Brain microvascular endothelial cell (primary cell): ENCODE measurements around the gene LILRA5.
A peak's percentile ranks its signal among the peaks of the same experiment; 100 is the strongest.
"Not testable (repeated sequence)": the region's sequence is repeated elsewhere in the genome, so short reads cannot be mapped to it uniquely, and the experiment has no call there.

ENCODE experiments used
- DNase-seq: peaks from one replicate; pipeline ENCODE4 v3.0.0-alpha.2; 2020
- H3K27ac ChIP-seq: fragments of 250-450 bp; sonication (Bioruptor Pico); 2 replicates; pipeline ENCODE4 v1.5.1; 2020; ENCODE audit warnings: mild to moderate bottlenecking, moderate library complexity
- H3K27me3 ChIP-seq: fragments of 250-450 bp; sonication (Bioruptor Pico); replicated peaks from 2 replicates; pipeline ENCODE4 v1.5.1; 2020; ENCODE audit warnings: mild to moderate bottlenecking
- H3K36me3 ChIP-seq: fragments of 250-450 bp; sonication (Bioruptor Pico); replicated peaks from 2 replicates; pipeline ENCODE4 v1.5.1; 2020; ENCODE audit warnings: mild to moderate bottlenecking
- H3K4me3 ChIP-seq: 2 replicates; pipeline ENCODE4 v1.5.1; 2011; ENCODE audit warnings: low read depth, mild to moderate bottlenecking, control low read depth, low read length, moderate library complexity
- in situ Hi-C: cut with HindIII; loops from 2 replicates; pipeline ENCODE4 v1.10.0; 2017; ENCODE audit warnings: low sequenced_read_pairs, low pct_ligation_motif_present
- TF ChIP-seq, protein P1 (sequence below): IDR thresholded peaks from 2 replicates; pipeline ENCODE4 v1.5.1; 2011; ENCODE audit warnings: low read depth, mild to moderate bottlenecking, moderate library complexity, low read length, control low read depth, inconsistent platforms; ENCODE audit errors: missing control alignments

LILRA5 gene

DNA sequence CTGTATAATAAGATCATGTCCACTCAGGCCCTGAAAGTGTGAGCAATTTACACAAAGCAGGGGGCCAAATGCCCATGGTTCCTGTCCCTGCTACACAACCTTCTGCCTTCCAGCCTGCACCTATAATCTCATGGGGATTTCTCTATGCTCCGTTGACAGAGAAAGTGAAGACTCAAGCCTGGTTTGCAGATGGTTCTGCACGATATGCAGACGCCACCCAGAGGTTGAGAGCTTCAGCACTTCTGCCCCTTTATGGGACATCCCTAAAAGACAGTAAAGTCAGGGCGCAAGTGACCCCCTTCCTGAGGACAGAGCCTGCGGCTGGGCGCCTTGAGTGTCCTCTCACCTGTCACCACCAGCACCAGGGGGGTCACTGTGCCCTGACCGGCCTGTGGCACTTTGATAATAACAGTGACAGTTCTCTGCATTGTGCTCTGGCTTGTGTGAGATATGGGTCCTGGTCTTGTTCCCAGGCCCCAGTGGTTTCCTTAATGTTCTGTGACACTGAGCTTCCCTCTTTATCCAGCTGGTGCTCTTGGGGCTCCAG, 15.1 kb downstream of the LILRA5 start:
- in situ Hi-C loops = no loop called here
- Histone ChIP-seq H3K27ac (no peak overlapping the region), H3K36me3 (no peaks in the 10 kb centered on the region), H3K27me3 (no peaks in the 10 kb centered on the region), H3K4me3 (no peak overlapping the region)
- TF ChIP-seq, protein P1, sequence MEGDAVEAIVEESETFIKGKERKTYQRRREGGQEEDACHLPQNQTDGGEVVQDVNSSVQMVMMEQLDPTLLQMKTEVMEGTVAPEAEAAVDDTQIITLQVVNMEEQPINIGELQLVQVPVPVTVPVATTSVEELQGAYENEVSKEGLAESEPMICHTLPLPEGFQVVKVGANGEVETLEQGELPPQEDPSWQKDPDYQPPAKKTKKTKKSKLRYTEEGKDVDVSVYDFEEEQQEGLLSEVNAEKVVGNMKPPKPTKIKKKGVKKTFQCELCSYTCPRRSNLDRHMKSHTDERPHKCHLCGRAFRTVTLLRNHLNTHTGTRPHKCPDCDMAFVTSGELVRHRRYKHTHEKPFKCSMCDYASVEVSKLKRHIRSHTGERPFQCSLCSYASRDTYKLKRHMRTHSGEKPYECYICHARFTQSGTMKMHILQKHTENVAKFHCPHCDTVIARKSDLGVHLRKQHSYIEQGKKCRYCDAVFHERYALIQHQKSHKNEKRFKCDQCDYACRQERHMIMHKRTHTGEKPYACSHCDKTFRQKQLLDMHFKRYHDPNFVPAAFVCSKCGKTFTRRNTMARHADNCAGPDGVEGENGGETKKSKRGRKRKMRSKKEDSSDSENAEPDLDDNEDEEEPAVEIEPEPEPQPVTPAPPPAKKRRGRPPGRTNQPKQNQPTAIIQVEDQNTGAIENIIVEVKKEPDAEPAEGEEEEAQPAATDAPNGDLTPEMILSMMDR = peak; percentile 24
- no peak for DNase-seq

DNA sequence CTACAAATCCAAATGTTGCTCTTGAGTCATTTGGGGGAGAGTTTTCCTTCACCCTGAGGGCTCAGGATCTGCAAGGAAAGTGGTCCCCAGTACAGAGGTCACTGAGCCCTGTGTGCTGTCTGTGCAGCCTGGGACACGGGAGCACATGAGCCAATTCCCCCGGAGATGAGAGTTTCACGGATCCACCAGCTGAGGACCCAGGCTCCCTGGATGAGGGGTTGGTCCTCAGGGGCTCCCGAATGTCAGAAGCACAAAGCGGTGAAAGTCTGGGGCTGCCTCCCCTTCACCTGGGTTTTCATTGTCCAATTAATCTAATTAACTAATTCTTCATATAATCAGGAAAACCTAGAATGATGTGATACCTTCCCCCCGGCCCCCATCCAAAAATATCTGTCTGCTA, 18.4 kb downstream of the LILRA5 start:
- Histone ChIP-seq H3K27me3 (no peaks in the 10 kb centered on the region), H3K36me3 (no peaks in the 10 kb centered on the region), H3K27ac (no peak overlapping the region), H3K4me3 (no peak overlapping the region)
- DNase-seq = no peak
- TF ChIP-seq, protein P1 = no peak
- in situ Hi-C loops = no loop called here

DNA sequence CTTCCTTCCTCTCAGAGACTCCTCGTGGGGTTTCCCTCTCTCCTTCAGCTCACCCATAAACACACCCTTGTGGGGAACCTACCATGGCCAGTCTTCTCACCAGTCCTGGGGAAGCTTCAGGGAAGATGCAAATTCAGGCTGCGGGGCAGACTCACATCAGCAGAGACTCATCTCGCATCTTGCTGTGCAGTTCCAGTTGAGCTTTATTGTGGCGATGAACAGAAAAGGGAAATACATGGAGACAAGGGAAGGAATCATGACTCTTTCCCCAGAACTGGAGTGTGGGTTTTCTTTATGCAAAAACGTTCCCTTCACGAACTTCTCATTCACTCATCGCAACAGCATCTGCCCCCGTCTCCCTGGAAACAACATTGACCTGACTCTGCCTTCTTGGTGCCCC, 23.8 kb downstream of the LILRA5 start:
- H3K27ac ChIP-seq, H3K27me3 ChIP-seq: not testable (repeated sequence)

DNA sequence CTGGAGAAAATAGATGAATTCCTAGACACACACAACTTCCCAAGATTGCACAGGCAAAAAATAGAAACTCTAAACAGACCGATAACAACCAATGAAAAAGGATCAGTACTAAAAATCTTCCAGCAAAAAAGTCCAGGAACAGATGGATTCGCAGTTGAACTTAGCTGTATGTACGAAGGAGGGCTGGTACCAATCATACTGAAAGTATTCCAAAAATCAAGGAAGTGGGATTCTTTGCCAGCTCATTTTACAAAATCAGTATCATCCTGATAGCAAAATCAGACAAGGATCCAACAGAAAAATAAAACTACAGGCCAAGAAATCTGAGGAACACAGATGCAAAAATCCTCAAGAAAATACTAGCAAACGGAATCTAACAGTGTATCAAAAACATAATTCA, 25.5 kb downstream of the LILRA5 start:
- in situ Hi-C loops = no loop called here
- DNase-seq = peak; percentile 20

More for the DNA sequence above, 23.8 kb downstream of the LILRA5 start:
- H3K4me3 ChIP-seq, in situ Hi-C loops, DNase-seq, H3K36me3 ChIP-seq: not testable (repeated sequence)

DNA sequence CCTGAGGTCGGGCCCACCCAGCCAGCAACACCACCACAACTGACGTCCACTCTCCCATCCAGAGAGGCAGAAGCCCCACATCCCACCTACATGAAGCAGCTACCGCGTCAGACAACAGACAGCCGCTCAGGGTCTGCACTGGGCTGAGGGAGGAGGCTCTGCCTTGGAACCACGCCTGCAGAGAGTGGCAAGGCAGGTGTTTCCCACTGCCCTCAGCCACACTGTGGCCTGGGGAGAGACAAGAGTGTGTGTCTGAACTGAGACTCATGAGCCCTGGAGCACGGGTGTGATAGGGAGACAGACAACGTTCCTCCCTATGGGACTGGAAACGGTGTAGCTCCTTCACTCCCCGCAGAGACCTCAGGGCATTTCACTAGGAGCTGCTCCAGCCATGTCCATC, 26.7 kb downstream of the LILRA5 start:
- in situ Hi-C loops, H3K4me3 ChIP-seq, H3K36me3 ChIP-seq, H3K27ac ChIP-seq, H3K27me3 ChIP-seq, DNase-seq: not testable (repeated sequence)

More for the DNA sequence above, 25.5 kb downstream of the LILRA5 start:
- TF ChIP-seq, protein P1 = no peak
- Histone ChIP-seq H3K36me3 (no peaks in the 10 kb centered on the region), H3K27ac (peak overlapping the region; percentile 29), H3K27me3 (no peaks in the 10 kb centered on the region), H3K4me3 (no peak overlapping the region)

DNA sequence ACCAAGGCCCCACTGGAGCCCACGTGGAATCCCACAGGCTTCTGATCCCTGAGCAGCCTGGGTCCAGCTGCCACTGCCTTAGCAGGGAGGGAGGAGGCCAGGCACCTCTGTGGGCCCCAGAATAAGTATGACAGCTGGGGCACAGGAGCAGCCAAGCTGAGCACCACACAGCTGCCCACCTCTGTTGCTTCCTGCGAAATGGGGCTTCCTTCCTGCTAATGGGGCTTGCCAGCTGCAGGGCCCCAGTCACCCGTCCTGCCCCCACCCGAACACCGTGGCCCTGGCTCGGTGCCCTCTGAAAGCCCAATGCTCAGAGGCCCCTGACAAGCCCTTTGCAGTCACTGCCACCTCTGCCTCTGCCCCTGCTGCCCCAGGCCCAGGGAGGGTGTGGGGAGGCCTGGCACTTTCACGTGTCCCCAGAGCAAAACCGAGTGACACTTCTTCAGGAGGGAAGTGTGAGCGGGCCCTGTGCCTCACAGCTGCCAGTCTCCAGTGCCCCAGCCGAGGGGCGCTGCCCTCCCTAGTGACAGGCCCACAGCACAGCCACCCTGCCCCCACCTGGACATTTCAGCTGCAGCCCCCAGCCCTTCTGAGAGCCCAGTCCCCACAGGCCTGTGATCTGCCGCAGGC, 27.4 kb downstream of the LILRA5 start:
- H3K27ac ChIP-seq, H3K4me3 ChIP-seq, H3K27me3 ChIP-seq, H3K36me3 ChIP-seq, DNase-seq, in situ Hi-C loops: not testable (repeated sequence)

DNA sequence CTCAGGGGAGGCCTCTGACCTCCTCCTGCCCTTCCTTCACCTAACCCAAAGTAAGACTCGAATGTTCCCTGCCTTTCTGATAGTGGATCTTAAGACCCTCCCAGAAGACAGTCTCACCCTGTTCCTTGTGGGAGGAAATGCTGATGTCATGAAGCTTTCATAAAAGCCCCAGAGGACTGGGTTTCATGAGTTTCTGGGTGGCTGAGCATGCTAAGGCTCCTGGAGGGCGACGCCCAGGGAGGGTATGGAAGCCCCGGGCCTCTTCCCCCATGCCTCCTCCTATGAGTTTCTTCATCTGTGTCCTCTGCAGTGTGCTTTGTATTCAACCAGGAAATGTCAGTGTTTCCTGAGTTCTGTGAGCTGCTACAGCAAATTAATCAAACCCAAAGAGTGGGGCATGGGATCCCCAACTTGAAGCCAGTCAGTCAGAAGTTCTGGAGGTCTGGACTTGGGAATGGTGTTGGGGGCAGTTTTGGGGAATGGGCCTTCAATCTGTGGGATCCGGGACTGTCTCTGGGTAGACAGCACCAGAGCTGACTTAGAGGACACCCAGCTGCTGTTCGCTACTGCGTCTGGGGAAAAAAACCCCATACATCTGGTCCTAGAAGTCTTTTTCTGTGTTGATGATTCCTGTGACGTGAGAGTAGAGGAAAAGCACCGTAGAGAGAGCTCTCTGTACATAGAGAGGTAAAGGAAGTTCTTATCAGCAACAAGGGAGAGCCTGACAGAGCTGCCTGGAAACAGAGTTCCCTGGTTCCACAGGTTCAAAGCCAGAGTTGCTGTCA, 30.1 kb downstream of the LILRA5 start:
- in situ Hi-C loops = no loop called here
- Histone ChIP-seq H3K4me3 (no peak overlapping the region), H3K27me3 (no peaks in the 10 kb centered on the region), H3K36me3 (no peaks in the 10 kb centered on the region), H3K27ac (no peak overlapping the region)
- TF ChIP-seq, protein P1 = no peak
- DNase-seq = no peak

DNA sequence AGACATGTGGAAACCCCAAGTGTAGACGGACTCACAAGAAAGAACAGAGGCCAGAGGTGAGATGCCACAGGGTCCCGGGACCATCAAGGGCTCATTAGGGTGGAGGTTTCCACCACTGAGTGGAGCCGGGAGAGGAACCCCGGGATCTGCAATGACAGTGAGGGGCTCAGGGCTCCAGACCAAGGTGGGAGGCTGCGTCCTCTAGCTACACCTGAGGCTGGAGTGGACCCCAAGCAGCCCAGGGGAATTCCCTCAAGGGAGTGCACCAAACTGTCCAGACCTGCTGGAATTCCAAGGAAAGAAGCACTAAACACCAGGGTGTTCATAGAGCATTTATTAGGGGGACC, 31.3 kb downstream of the LILRA5 start:
- H3K4me3 ChIP-seq, in situ Hi-C loops, H3K27ac ChIP-seq, H3K36me3 ChIP-seq, H3K27me3 ChIP-seq, DNase-seq: not testable (repeated sequence)
